Hepatocyte (in vitro differentiated cells): ENCODE data around the gene ZNF579. TPM values are rescaled to one million over a fixed set of nuclear protein-coding genes. Genes with fewer than 3 reads are reported as not detected.

ENCODE experiments used
- DNase-seq: peaks from one replicate; pipeline ENCODE4 v3.0.0-alpha.2; 2016; ENCODE audit warnings: low spot score
- H2AFZ ChIP-seq: fragments of 200-600 bp; sonication (generic); 2 replicates; pipeline ENCODE4 v1.6.0; 2016; ENCODE audit warnings: antibody characterized with exemption, mild to moderate bottlenecking
- H3K27ac ChIP-seq: fragments of 200-600 bp; sonication (generic); 2 replicates; pipeline ENCODE4 v1.5.1; 2016; ENCODE audit warnings: mild to moderate bottlenecking
- H3K27me3 ChIP-seq: fragments of 200-600 bp; sonication (generic); 2 replicates; pipeline ENCODE4 v1.6.1; 2016
- H3K36me3 ChIP-seq: fragments of 200-600 bp; sonication (generic); replicated peaks from 2 replicates; pipeline ENCODE4 v1.5.1; 2016; ENCODE audit warnings: low read depth; ENCODE audit not compliant: insufficient read depth
- H3K4me1 ChIP-seq: fragments of 200-600 bp; sonication (generic); 2 replicates; pipeline ENCODE4 v1.5.1; 2016; ENCODE audit warnings: mild to moderate bottlenecking, moderate library complexity; ENCODE audit not compliant: insufficient read depth
- H3K4me2 ChIP-seq: fragments of 200-600 bp; sonication (generic); 2 replicates; pipeline ENCODE4 v1.6.0; 2016
- H3K4me3 ChIP-seq: fragments of 200-600 bp; sonication (generic); 2 replicates; pipeline ENCODE4 v1.5.1; 2016; ENCODE audit warnings: mild to moderate bottlenecking
- H3K79me2 ChIP-seq: fragments of 200-600 bp; sonication (generic); 2 replicates; pipeline ENCODE4 v1.6.0; 2017; ENCODE audit warnings: mild to moderate bottlenecking
- H3K9me2 ChIP-seq: fragments of 200-600 bp; sonication (generic); replicated peaks from 2 replicates; pipeline ENCODE4 v1.6.0; 2017; ENCODE audit warnings: mild to moderate bottlenecking; ENCODE audit not compliant: insufficient read depth
- H3K9me3 ChIP-seq: fragments of 200-600 bp; sonication (generic); 2 replicates; pipeline ENCODE4 v1.5.1; 2016; ENCODE audit warnings: low read depth, mild to moderate bottlenecking
- H4K20me1 ChIP-seq: fragments of 200-600 bp; sonication (generic); 2 replicates; pipeline ENCODE4 v1.6.0; 2016; ENCODE audit warnings: mild to moderate bottlenecking; ENCODE audit not compliant: insufficient read depth, poor library complexity, severe bottlenecking
- CTCF ChIP-seq: fragments of 200-600 bp; sonication (generic); IDR thresholded peaks from 2 replicates; pipeline ENCODE4 v1.5.1; 2016; ENCODE audit warnings: antibody characterized with exemption, mild to moderate bottlenecking; ENCODE audit not compliant: poor library complexity
- EZH2 ChIP-seq: fragments of 200-600 bp; sonication (generic); IDR thresholded peaks from 2 replicates; pipeline ENCODE4 v1.6.1; 2016; ENCODE audit warnings: antibody characterized with exemption, mild to moderate bottlenecking, borderline replicate concordance
- EZH2phosphoT487 ChIP-seq: fragments of 200-600 bp; sonication (generic); IDR thresholded peaks from one replicate; pipeline ENCODE4 v1.6.1; 2018; ENCODE audit warnings: antibody characterized with exemption, mild to moderate bottlenecking, low read depth, moderate library complexity; ENCODE audit not compliant: unreplicated experiment, severe bottlenecking
- WGBS: methylation state at CpG from one replicate; pipeline ENCODE4 v1.1.6; 2016; ENCODE audit warnings: low lambda C conversion rate; ENCODE audit errors: missing lambda C conversion rate; 5-methylcytosine and 5-hydroxymethylcytosine counted together
- polyA plus RNA-seq: library from polyadenylated mRNA; unstranded; fragments of >200 nt; fragmentation: Nextera tagmentation; extraction: Ambion mirVana; gene quantifications from 2 replicates; pipeline ENCODE4 v1.2.1, GENCODE V29; 2016
- total RNA-seq: library from RNA; depleted of rRNA; stranded (reverse); fragments of >200 nt; gene quantifications from 2 replicates; pipeline ENCODE4 v1.2.3, GENCODE V29; 2014

ZNF579 gene
- total and polyA plus RNA-seq, 2 experiments from 2014 or later: 5.1 to 14.8 TPM

- peaks cover 14% of the 10 kb centered on the region for H3K79me2 ChIP-seq
- H3K36me3 ChIP-seq: no peaks in the 10 kb centered on the region
- H3K9me2 ChIP-seq: no peaks in the 10 kb centered on the region
- H3K9me3 ChIP-seq: no peaks in the 10 kb centered on the region
- no peak for DNase-seq
- H3K27ac ChIP-seq: no peak overlapping the region
- peaks cover 5% of the 10 kb centered on the region for H4K20me1 ChIP-seq
- H3K4me2 ChIP-seq: no peak overlapping the region
- WGBS: 96% methylated on average over 37 of the region's 40 CpGs
- H3K4me3 ChIP-seq: no peak overlapping the region
- H2AFZ ChIP-seq: no peak overlapping the region
- TF ChIP-seq CTCF: no peak
- TF ChIP-seq EZH2: no peak
- no peak for TF ChIP-seq EZH2phosphoT487
- H3K27me3 ChIP-seq: no peaks in the 10 kb centered on the region
- H3K4me1 ChIP-seq: peaks cover 4% of the 10 kb centered on the region
Measured at GRCh38 chr19:55622242-55622969, 41.8 kb upstream of the ZNF579 start.

GRCh38 chr19:55621673-55622231, 41.1 kb upstream of the ZNF579 start:
- H3K4me1 ChIP-seq: peaks cover 4% of the 10 kb centered on the region
- H4K20me1 ChIP-seq: peaks cover 5% of the 10 kb centered on the region
- no peaks in the 10 kb centered on the region for H3K9me2 ChIP-seq
- H3K4me3 ChIP-seq: no peak overlapping the region
- H2AFZ ChIP-seq: no peak overlapping the region
- 98% methylated on average over 44 of the region's 55 CpGs for WGBS
- peaks cover 14% of the 10 kb centered on the region for H3K79me2 ChIP-seq
- DNase-seq: no peak
- H3K36me3 ChIP-seq: no peaks in the 10 kb centered on the region
- H3K9me3 ChIP-seq: no peaks in the 10 kb centered on the region
- no peaks in the 10 kb centered on the region for H3K27me3 ChIP-seq
- no peak overlapping the region for H3K4me2 ChIP-seq
- no peak overlapping the region for H3K27ac ChIP-seq
- TF ChIP-seq EZH2: no peak
- no peak for TF ChIP-seq EZH2phosphoT487
- TF ChIP-seq CTCF: no peak

- H3K9me3 ChIP-seq: no peaks in the 10 kb centered on the region
- no peak overlapping the region for H3K4me3 ChIP-seq
- H4K20me1 ChIP-seq: peaks cover 5% of the 10 kb centered on the region
- H3K9me2 ChIP-seq: no peaks in the 10 kb centered on the region
- no peak overlapping the region for H2AFZ ChIP-seq
- no peaks in the 10 kb centered on the region for H3K27me3 ChIP-seq
- 94% methylated on average over 9 of the region's 9 CpGs for WGBS
- no peak for DNase-seq
- H3K27ac ChIP-seq: no peak overlapping the region
- peaks cover 4% of the 10 kb centered on the region for H3K4me1 ChIP-seq
- H3K36me3 ChIP-seq: no peaks in the 10 kb centered on the region
- H3K79me2 ChIP-seq: peaks cover 14% of the 10 kb centered on the region
- no peak overlapping the region for H3K4me2 ChIP-seq
- TF ChIP-seq CTCF (no peak), EZH2 (no peak), EZH2phosphoT487 (no peak)
Measured at GRCh38 chr19:55621205-55621672, 40.6 kb upstream of the ZNF579 start.
